DOHH2 (cell line): ENCODE measurements around the gene SPATA19.

Experiments
- H3F3A ChIP-seq: fragments of 200-600 bp; sonication (generic), shearing (Covaris generic); 2 replicates; pipeline ENCODE4 v1.6.0; 2016; ENCODE audit warnings: antibody characterized with exemption, mild to moderate bottlenecking; ENCODE audit not compliant: control insufficient read depth, insufficient read depth
- H3K27ac ChIP-seq: fragments of 200-600 bp; sonication (generic); 2 replicates; pipeline ENCODE4 v1.5.1; 2014; ENCODE audit warnings: low read depth, mild to moderate bottlenecking, low read length, moderate library complexity
- H3K27me3 ChIP-seq: fragments of 200-600 bp; sonication (generic); 2 replicates; pipeline ENCODE4 v1.6.1; 2014; ENCODE audit warnings: mild to moderate bottlenecking, low read length, mixed read lengths; ENCODE audit not compliant: control insufficient read depth
- H3K36me3 ChIP-seq: fragments of 200-600 bp; sonication (generic); 2 replicates; pipeline ENCODE4 v1.6.1; 2014; ENCODE audit warnings: mild to moderate bottlenecking, low read length, moderate library complexity, mixed read lengths; ENCODE audit not compliant: control insufficient read depth
- H3K4me1 ChIP-seq: fragments of 200-600 bp; sonication (generic); 2 replicates; pipeline ENCODE4 v1.6.1; 2014; ENCODE audit warnings: mild to moderate bottlenecking, low read length, mixed read lengths; ENCODE audit not compliant: control insufficient read depth
- H3K4me2 ChIP-seq: fragments of 200-600 bp; sonication (generic); 2 replicates; pipeline ENCODE4 v1.6.0; 2014; ENCODE audit warnings: mild to moderate bottlenecking, low read length, moderate library complexity
- H3K4me3 ChIP-seq: fragments of 200-600 bp; sonication (generic); 2 replicates; pipeline ENCODE4 v1.5.1; 2014; ENCODE audit warnings: mild to moderate bottlenecking, low read length, mixed read lengths
- H3K79me2 ChIP-seq: fragments of 200-600 bp; sonication (generic); 2 replicates; pipeline ENCODE4 v1.6.1; 2014; ENCODE audit warnings: mild to moderate bottlenecking, low read length, mixed read lengths; ENCODE audit not compliant: control insufficient read depth
- H3K9me2 ChIP-seq: fragments of 200-600 bp; sonication (generic); replicated peaks from 2 replicates; pipeline ENCODE4 v1.6.1; 2014; ENCODE audit warnings: mild to moderate bottlenecking, low read length, mixed read lengths; ENCODE audit not compliant: control insufficient read depth
- H3K9me3 ChIP-seq: fragments of 200-600 bp; sonication (generic); 2 replicates; pipeline ENCODE4 v1.6.1; 2014; ENCODE audit warnings: antibody characterized with exemption, low read length, mixed read lengths; ENCODE audit not compliant: control insufficient read depth, insufficient read depth
- H4K20me1 ChIP-seq: fragments of 200-600 bp; sonication (generic); 2 replicates; pipeline ENCODE4 v1.6.0; 2014; ENCODE audit warnings: low read depth, mild to moderate bottlenecking, antibody characterized with exemption, low read length, moderate library complexity; ENCODE audit not compliant: control insufficient read depth, insufficient read depth
- EZH2phosphoT487 ChIP-seq: fragments of 200-600 bp; sonication (generic); IDR thresholded peaks from 2 replicates; pipeline ENCODE4 v1.6.1; 2017; ENCODE audit warnings: borderline replicate concordance, mild to moderate bottlenecking, antibody characterized with exemption, low read length, moderate library complexity, mixed read lengths
- TF ChIP-seq, protein P1 (sequence below): fragments of 200-600 bp; sonication (generic); IDR thresholded peaks from one replicate; pipeline ENCODE4 v1.5.1; 2014; ENCODE audit warnings: antibody characterized with exemption, mild to moderate bottlenecking, low read depth, low read length; ENCODE audit not compliant: poor library complexity, severe bottlenecking

Gene SPATA19

DNA sequence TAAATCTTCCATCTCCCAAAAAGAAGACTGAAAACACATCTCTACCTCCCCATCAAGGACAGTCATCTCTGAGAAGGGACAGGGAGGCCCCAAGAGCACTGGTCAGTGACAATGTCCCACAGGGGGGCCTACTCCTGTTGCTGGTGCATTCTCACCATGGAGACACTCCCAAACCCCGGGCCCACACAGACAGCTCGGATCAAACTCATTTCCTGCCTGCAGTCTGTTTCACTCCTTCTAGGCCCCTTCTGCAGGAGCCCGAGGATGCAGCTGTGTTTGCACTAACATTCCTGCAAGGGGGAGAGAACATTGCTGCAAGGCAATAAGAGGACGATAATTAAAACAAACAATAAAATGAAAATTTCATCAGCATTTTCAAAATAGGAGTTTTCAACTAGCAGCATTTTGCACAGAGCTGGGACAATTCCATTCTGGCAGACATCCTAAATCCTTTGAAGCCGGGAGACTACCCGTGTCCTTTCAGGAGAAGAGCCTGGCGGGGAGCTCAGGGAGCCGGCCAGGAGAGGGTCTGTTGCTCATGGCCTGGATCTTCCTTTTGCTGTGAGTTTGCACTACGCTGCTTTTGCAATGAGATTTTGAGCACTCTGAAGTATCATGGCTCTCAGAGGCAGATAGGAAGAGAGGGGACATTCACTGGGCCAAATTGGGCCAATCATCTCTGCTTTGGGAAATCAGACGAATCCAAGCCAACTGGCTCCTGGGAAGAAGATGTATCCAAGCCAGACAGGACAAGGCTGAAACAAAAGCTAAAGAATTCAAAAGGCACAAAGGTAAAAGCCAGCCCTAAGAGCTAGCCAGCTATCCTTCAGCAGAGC is 33.2 kb downstream of the SPATA19 start:
- H3K36me3 ChIP-seq, result no peaks in the 10 kb centered on the region
- no peaks in the 10 kb centered on the region for H4K20me1 ChIP-seq
- no peaks in the 10 kb centered on the region for H3K79me2 ChIP-seq
- H3K4me1 ChIP-seq, result no peaks in the 10 kb centered on the region
- H3K9me3 ChIP-seq, result no peaks in the 10 kb centered on the region
- H3F3A ChIP-seq, result no peaks in the 10 kb centered on the region
- H3K27ac ChIP-seq, result no peak overlapping the region
- TF ChIP-seq, protein P1, sequence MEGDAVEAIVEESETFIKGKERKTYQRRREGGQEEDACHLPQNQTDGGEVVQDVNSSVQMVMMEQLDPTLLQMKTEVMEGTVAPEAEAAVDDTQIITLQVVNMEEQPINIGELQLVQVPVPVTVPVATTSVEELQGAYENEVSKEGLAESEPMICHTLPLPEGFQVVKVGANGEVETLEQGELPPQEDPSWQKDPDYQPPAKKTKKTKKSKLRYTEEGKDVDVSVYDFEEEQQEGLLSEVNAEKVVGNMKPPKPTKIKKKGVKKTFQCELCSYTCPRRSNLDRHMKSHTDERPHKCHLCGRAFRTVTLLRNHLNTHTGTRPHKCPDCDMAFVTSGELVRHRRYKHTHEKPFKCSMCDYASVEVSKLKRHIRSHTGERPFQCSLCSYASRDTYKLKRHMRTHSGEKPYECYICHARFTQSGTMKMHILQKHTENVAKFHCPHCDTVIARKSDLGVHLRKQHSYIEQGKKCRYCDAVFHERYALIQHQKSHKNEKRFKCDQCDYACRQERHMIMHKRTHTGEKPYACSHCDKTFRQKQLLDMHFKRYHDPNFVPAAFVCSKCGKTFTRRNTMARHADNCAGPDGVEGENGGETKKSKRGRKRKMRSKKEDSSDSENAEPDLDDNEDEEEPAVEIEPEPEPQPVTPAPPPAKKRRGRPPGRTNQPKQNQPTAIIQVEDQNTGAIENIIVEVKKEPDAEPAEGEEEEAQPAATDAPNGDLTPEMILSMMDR, result no peak
- no peak for TF ChIP-seq EZH2phosphoT487
- no peak overlapping the region for H3K4me3 ChIP-seq
- H3K4me2 ChIP-seq, result no peak overlapping the region
- H3K27me3 ChIP-seq, result no peaks in the 10 kb centered on the region
- no peaks in the 10 kb centered on the region for H3K9me2 ChIP-seq

DNA sequence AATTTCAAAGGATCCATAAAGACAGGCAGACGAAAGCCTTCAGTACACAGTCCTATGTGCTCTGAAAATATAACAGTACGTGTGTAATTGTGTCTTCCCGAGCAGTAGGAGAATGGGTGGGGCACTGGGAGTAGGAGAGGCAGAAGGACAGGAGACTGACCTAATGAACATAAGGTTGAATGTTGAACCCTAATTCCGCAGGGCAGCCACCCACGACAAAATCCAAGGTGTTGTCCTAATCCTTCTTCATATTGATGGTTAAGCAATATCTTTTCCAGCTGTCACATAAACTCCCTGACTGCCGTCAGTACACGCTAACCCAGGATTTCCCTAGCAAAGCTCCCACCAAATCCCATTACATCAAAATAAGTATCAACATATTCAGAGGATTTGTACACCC is 34.5 kb downstream of the SPATA19 start:
- no peak overlapping the region for H3K4me3 ChIP-seq
- no peaks in the 10 kb centered on the region for H3F3A ChIP-seq
- H4K20me1 ChIP-seq, result no peaks in the 10 kb centered on the region
- H3K9me3 ChIP-seq, result no peaks in the 10 kb centered on the region
- H3K4me1 ChIP-seq, result no peaks in the 10 kb centered on the region
- no peaks in the 10 kb centered on the region for H3K36me3 ChIP-seq
- TF ChIP-seq, protein P1, result no peak
- no peak for TF ChIP-seq EZH2phosphoT487
- H3K9me2 ChIP-seq, result no peaks in the 10 kb centered on the region
- no peaks in the 10 kb centered on the region for H3K27me3 ChIP-seq
- H3K27ac ChIP-seq, result no peak overlapping the region
- no peaks in the 10 kb centered on the region for H3K79me2 ChIP-seq
- no peak overlapping the region for H3K4me2 ChIP-seq

DNA sequence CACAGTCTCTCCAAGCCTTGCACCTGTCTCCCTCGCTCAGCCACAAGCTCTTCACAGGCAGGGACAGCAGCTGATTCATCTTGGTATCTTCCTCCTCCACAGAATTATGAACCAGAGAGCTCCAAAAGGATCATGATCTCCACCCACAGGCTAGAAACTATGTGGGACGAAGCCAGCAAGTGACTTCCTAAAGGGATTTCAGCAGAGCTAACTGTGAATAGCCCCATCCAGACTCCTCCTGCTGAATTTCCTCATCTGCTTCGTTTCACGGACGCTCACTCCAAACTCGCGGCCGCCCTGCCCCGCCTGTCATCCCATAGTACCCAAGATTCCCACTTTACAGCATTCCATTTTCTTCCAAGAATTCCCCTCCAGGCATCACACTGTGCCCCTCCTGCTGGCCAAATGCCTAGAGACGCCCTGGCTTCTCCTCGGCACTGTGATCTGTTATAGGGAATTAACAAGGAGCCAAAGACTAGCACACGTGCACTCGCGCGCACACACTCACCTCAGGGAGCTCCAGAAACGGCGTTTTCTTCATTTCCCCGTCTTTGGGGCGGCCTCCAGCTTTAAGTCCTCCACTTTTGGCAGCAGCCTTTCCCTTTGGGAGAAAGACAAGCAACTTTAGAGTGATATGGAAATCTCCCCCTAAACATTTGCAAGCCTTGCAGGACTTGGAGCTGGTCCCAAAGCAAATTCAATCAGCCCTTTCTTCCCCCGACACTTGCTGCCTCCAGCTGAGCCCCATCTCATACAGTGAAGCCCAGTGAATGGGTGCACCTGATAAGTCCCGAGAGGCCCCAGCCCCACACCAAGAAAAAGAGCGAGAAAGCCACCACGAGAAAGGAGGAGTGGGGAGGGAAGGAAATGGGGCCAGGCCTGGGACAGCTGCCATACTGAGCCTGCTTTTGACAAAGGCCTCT is 35.5 kb downstream of the SPATA19 start:
- H3K9me2 ChIP-seq, result no peaks in the 10 kb centered on the region
- H3K79me2 ChIP-seq, result no peaks in the 10 kb centered on the region
- H3K4me1 ChIP-seq, result no peaks in the 10 kb centered on the region
- H3K36me3 ChIP-seq, result no peaks in the 10 kb centered on the region
- TF ChIP-seq EZH2phosphoT487, result no peak
- TF ChIP-seq, protein P1, result no peak
- no peak overlapping the region for H3K27ac ChIP-seq
- H3K27me3 ChIP-seq, result no peaks in the 10 kb centered on the region
- H3K9me3 ChIP-seq, result no peaks in the 10 kb centered on the region
- H4K20me1 ChIP-seq, result no peaks in the 10 kb centered on the region
- H3K4me3 ChIP-seq, result no peak overlapping the region
- H3K4me2 ChIP-seq, result no peak overlapping the region
- H3F3A ChIP-seq, result no peaks in the 10 kb centered on the region
